Measurements from ENCODE around the gene LEAP2.

Gene LEAP2

DNA sequence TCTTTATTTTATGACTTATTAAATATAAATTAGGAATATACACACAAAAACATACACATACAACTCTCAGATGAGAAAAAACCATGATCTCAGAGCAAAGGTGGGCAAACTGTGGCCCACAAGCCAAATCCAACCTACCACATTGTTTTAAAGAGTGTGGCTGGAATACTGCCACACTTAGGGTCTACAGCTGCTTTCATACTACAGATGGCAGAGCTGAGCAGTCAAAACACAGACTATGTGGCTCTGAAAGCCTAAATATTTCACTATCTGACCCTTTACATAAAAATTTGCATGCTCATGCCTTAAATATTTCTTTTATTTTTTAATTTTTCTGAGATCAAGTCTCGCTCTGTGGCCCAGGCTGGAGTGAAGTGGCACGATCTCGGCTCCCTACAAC, 28.3 kb downstream of the LEAP2 start:
- Histone ChIP-seq H3K79me2 (ENCODE audit: insufficient read depth, low read depth) (no peaks in the 10 kb centered on the region), H3K27ac (no peak overlapping the region), H3K36me3 (ENCODE audit: insufficient read depth) (no peaks in the 10 kb centered on the region)

DNA sequence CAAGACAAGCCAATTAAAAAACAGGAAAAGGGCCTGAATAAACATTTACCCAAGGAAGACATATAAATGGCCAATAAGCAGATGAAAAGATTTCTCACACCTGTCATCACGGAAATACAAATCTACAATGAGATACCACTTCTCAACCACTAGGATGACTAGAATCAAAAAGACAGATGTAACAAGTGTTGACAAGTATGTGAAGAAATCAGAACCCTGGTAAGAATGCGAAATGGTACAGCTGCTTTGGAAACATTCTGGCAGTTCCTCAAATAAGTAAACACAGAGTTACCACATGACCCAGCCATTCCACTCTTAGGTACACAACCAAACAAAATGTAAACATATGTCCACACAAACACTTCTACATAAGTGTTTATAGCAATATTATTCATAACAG, 32.5 kb downstream of the LEAP2 start:
- no peaks in the 10 kb centered on the region for H3K27me3 ChIP-seq (ENCODE audit: insufficient read depth, low read depth)

More for the DNA sequence above, 28.3 kb downstream of the LEAP2 start:
- H3K4me2 ChIP-seq = no peak overlapping the region
- no peak overlapping the region for H2AFZ ChIP-seq (ENCODE audit: low read depth)
- no peak overlapping the region for H3K9ac ChIP-seq
- no peaks in the 10 kb centered on the region for H3K27me3 ChIP-seq (ENCODE audit: insufficient read depth, low read depth)
- H3K4me3 ChIP-seq (IDR thresholded peaks at IDR 0.05; ENCODE audit: insufficient read depth, low read depth, low read length) = no peak overlapping the region
- TF ChIP-seq, protein P1, sequence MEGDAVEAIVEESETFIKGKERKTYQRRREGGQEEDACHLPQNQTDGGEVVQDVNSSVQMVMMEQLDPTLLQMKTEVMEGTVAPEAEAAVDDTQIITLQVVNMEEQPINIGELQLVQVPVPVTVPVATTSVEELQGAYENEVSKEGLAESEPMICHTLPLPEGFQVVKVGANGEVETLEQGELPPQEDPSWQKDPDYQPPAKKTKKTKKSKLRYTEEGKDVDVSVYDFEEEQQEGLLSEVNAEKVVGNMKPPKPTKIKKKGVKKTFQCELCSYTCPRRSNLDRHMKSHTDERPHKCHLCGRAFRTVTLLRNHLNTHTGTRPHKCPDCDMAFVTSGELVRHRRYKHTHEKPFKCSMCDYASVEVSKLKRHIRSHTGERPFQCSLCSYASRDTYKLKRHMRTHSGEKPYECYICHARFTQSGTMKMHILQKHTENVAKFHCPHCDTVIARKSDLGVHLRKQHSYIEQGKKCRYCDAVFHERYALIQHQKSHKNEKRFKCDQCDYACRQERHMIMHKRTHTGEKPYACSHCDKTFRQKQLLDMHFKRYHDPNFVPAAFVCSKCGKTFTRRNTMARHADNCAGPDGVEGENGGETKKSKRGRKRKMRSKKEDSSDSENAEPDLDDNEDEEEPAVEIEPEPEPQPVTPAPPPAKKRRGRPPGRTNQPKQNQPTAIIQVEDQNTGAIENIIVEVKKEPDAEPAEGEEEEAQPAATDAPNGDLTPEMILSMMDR (conservative IDR thresholded peaks at IDR 0.05; ENCODE audit: low read depth, low read length) = no peak
- no peaks in the 10 kb centered on the region for H4K20me1 ChIP-seq (ENCODE audit: insufficient read depth)
- peaks cover 11% of the 10 kb centered on the region for H3K4me1 ChIP-seq (ENCODE audit: low read depth, poor library complexity, severe bottlenecking)

DNA sequence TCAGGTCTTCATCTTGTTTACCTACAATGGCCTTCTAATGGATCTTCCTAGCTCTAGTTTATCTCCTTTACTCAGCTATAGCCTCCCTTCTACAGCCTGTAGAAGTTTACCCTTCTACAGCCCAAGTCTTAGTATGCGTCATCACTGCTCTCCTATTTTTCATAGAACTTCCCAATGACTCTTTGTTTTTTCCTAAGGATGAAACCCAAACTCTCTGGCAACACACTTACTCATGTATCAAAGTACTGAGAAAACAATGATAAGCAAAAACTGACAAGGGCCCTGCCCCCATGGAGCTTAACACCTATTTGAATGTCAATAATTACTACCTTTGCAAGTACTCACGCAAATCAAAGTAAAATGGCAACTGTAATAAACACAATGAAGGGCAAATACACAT, 33.7 kb downstream of the LEAP2 start:
- TF ChIP-seq, protein P1 (conservative IDR thresholded peaks at IDR 0.05; ENCODE audit: low read depth, low read length) = no peak
- Histone ChIP-seq H2AFZ (ENCODE audit: low read depth) (no peak overlapping the region), H3K27ac (no peak overlapping the region), H3K4me1 (ENCODE audit: low read depth, poor library complexity, severe bottlenecking) (no peaks in the 10 kb centered on the region), H3K4me3 (IDR thresholded peaks at IDR 0.05; ENCODE audit: insufficient read depth, low read depth, low read length) (no peak overlapping the region), H3K79me2 (ENCODE audit: insufficient read depth, low read depth) (no peaks in the 10 kb centered on the region), H4K20me1 (ENCODE audit: insufficient read depth) (no peaks in the 10 kb centered on the region), H3K9ac (no peak overlapping the region), H3K4me2 (no peak overlapping the region), H3K27me3 (ENCODE audit: insufficient read depth, low read depth) (no peaks in the 10 kb centered on the region), H3K36me3 (ENCODE audit: insufficient read depth) (no peaks in the 10 kb centered on the region)

More for the DNA sequence above, 32.5 kb downstream of the LEAP2 start:
- no peak overlapping the region for H3K9ac ChIP-seq
- TF ChIP-seq, protein P1 (conservative IDR thresholded peaks at IDR 0.05; ENCODE audit: low read depth, low read length) = no peak
- no peaks in the 10 kb centered on the region for H3K79me2 ChIP-seq (ENCODE audit: insufficient read depth, low read depth)
- no peak overlapping the region for H2AFZ ChIP-seq (ENCODE audit: low read depth)
- no peak overlapping the region for H3K27ac ChIP-seq
- H3K4me1 ChIP-seq (ENCODE audit: low read depth, poor library complexity, severe bottlenecking) = no peaks in the 10 kb centered on the region
- no peak overlapping the region for H3K4me2 ChIP-seq
- H3K36me3 ChIP-seq (ENCODE audit: insufficient read depth) = no peaks in the 10 kb centered on the region
- no peak overlapping the region for H3K4me3 ChIP-seq (IDR thresholded peaks at IDR 0.05; ENCODE audit: insufficient read depth, low read depth, low read length)
- H4K20me1 ChIP-seq (ENCODE audit: insufficient read depth) = no peaks in the 10 kb centered on the region

DNA sequence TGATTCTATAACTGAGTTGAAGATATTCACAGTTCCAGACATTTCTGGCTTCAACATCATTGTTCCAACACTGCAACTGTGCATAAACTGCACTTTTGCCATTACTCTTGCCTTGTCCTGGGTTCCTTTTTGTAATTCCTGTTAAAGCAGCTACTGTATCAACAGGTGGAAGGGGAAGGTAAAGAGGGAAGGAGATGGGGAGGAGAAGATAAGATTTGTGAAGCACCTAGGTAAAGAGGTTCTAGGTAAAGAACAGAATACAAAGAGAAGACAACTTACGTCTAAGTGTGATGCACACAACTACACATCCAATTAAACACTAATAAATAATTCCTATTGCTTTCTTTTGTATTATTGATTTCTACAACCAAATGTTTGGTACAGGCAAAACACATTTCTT, 36.2 kb downstream of the LEAP2 start:
- Histone ChIP-seq H4K20me1 (ENCODE audit: insufficient read depth) (no peaks in the 10 kb centered on the region), H3K4me1 (ENCODE audit: low read depth, poor library complexity, severe bottlenecking) (no peaks in the 10 kb centered on the region), H2AFZ (ENCODE audit: low read depth) (no peak overlapping the region), H3K9ac (no peak overlapping the region), H3K4me2 (no peak overlapping the region), H3K36me3 (ENCODE audit: insufficient read depth) (no peaks in the 10 kb centered on the region), H3K27ac (no peak overlapping the region), H3K79me2 (ENCODE audit: insufficient read depth, low read depth) (no peaks in the 10 kb centered on the region), H3K27me3 (ENCODE audit: insufficient read depth, low read depth) (no peaks in the 10 kb centered on the region), H3K4me3 (IDR thresholded peaks at IDR 0.05; ENCODE audit: insufficient read depth, low read depth, low read length) (no peak overlapping the region)
- TF ChIP-seq, protein P1 (conservative IDR thresholded peaks at IDR 0.05; ENCODE audit: low read depth, low read length) = no peak
